HFFc6 (cell line): ENCODE measurements around the gene MRPS27. TPM values are rescaled to one million over a fixed set of nuclear protein-coding genes. Genes with fewer than 3 reads are reported as not detected.

Source experiments
- DNase-seq: peaks from one replicate; pipeline ENCODE4 v3.0.0-alpha.2; 2018
- H3K27ac Mint-ChIP-seq: 2 replicates; pipeline ENCODE4 v1.8.0; 2020; ENCODE audit warnings: mild to moderate bottlenecking, mixed read lengths
- H3K27me3 Mint-ChIP-seq: 2 replicates; pipeline ENCODE4 v1.8.0; 2021; ENCODE audit warnings: mild to moderate bottlenecking, moderate library complexity, mixed read lengths; ENCODE audit not compliant: insufficient read depth
- H3K36me3 Mint-ChIP-seq: 2 replicates; pipeline ENCODE4 v1.8.0; 2021; ENCODE audit warnings: low read depth, mixed read lengths
- H3K4me1 Mint-ChIP-seq: 2 replicates; pipeline ENCODE4 v1.8.0; 2020; ENCODE audit warnings: low read depth, mixed read lengths
- H3K4me3 Mint-ChIP-seq: 2 replicates; pipeline ENCODE4 v1.8.0; 2020; ENCODE audit warnings: mild to moderate bottlenecking, moderate library complexity, mixed read lengths
- H3K9me3 Mint-ChIP-seq: 2 replicates; pipeline ENCODE4 v1.8.0; 2020; ENCODE audit warnings: mild to moderate bottlenecking, mixed read lengths
- total RNA-seq, 6 experiments: library from RNA; stranded (reverse); fragmentation: NEBNext Ultra II Directional; extraction: Animal tissue kit (Norgen Biotek cat#: 25700); gene quantifications; 2 replicates in 1 of 6; 3 replicates in 5 of 6; pipeline ENCODE4 v1.2.3, GENCODE V29; 2021
- TF ChIP-seq, protein P1 (sequence below): fragments of 200-600 bp; sonication (generic); IDR thresholded peaks from 2 replicates; pipeline ENCODE4 v1.5.0; 2021; ENCODE audit warnings: antibody characterized with exemption, mild to moderate bottlenecking

Gene MRPS27
- total RNA-seq, 6 experiments from 2014 or later: 46.1 to 74.1 (median 57.9) TPM

DNA sequence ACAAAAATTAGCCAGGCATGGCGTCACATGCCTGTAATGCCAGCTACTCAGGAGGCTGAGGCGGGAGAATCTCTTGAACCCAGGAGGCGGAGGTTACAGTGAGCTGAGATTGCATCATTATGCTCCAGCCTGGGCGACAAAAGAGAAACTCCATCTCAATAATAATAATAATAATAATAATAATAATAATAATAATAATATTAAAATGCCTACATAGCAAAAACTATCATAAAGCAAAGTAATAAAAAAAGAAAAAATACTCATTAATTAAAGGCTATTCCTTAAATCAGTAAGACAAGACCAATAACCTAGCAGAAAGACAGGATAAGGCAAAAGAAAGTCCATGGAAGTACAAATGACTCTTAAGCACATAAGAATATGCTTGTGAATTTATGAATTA lies 50.0 kb downstream of the MRPS27 start:
- TF ChIP-seq, protein P1, sequence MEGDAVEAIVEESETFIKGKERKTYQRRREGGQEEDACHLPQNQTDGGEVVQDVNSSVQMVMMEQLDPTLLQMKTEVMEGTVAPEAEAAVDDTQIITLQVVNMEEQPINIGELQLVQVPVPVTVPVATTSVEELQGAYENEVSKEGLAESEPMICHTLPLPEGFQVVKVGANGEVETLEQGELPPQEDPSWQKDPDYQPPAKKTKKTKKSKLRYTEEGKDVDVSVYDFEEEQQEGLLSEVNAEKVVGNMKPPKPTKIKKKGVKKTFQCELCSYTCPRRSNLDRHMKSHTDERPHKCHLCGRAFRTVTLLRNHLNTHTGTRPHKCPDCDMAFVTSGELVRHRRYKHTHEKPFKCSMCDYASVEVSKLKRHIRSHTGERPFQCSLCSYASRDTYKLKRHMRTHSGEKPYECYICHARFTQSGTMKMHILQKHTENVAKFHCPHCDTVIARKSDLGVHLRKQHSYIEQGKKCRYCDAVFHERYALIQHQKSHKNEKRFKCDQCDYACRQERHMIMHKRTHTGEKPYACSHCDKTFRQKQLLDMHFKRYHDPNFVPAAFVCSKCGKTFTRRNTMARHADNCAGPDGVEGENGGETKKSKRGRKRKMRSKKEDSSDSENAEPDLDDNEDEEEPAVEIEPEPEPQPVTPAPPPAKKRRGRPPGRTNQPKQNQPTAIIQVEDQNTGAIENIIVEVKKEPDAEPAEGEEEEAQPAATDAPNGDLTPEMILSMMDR: no peak
- no peaks in the 10 kb centered on the region for H3K36me3 Mint-ChIP-seq
- no peaks in the 10 kb centered on the region for H3K9me3 Mint-ChIP-seq
- no peaks in the 10 kb centered on the region; the same call in 1 of the 2 replicates for H3K27me3 Mint-ChIP-seq
- DNase-seq: no peak
- H3K4me3 Mint-ChIP-seq: no peak overlapping the region
- H3K27ac Mint-ChIP-seq: no peak overlapping the region
- H3K4me1 Mint-ChIP-seq: peaks cover 28% of the 10 kb centered on the region

DNA sequence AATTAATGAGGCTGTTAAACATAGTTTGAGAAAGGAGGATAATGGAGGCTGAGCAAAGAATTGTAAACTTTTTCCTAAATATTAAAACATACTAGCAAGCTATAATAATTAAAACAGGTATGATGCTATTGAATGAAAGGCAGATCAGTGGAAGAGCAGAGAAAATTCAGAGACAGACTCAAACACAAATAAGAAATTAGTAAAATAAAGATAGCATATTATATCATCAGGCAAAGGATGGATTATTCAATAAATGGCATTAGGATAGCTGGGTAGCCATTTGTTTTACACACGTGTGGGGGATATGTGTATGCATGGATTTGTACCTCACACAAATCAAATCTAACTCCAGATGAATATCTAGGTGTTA lies 50.6 kb downstream of the MRPS27 start:
- Mint-ChIP-seq H3K4me1 (peaks cover 28% of the 10 kb centered on the region), H3K27me3 (no peaks in the 10 kb centered on the region; the same call in 1 of the 2 replicates), H3K36me3 (no peaks in the 10 kb centered on the region), H3K27ac (no peak overlapping the region), H3K4me3 (no peak overlapping the region), H3K9me3 (no peaks in the 10 kb centered on the region)
- TF ChIP-seq, protein P1: peak; percentile 64
- no peak for DNase-seq

DNA sequence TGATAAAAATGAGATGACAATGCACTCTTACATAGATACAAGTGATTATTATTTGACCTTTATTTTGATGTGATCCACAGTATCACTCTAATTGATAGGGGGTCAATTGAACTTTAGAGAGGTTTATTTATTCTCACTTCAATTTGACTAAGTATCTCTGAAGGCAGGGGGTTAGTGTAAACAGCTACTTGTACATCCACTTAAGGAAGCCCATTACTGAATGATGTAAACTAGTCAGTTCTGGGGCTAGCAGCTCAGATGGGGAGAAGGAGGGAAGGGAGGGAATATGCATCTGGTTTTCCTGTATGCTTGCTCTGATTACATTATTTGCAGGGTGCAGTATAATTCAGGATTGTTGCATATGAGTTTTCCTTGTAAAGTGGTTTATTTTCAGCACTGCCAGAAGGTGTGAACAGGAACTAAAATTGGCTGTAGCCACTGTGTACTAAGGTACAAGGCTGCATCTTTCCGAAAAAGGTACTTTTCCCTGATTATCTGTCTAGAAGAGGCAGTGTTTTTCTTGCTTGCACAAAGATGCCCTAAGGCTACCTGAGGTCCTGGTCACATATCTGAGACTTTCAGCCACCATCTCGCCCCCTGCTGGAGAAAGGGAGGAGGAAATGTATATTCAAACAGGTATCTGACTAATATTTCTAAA lies 51.2 kb downstream of the MRPS27 start:
- H3K27me3 Mint-ChIP-seq: no peaks in the 10 kb centered on the region; the same call in 1 of the 2 replicates
- no peaks in the 10 kb centered on the region for H3K36me3 Mint-ChIP-seq
- H3K27ac Mint-ChIP-seq: no peak overlapping the region
- no peaks in the 10 kb centered on the region for H3K9me3 Mint-ChIP-seq
- TF ChIP-seq, protein P1: peak; percentile 94
- DNase-seq: peak; percentile 61
- H3K4me3 Mint-ChIP-seq: no peak overlapping the region
- peaks cover 28% of the 10 kb centered on the region for H3K4me1 Mint-ChIP-seq

DNA sequence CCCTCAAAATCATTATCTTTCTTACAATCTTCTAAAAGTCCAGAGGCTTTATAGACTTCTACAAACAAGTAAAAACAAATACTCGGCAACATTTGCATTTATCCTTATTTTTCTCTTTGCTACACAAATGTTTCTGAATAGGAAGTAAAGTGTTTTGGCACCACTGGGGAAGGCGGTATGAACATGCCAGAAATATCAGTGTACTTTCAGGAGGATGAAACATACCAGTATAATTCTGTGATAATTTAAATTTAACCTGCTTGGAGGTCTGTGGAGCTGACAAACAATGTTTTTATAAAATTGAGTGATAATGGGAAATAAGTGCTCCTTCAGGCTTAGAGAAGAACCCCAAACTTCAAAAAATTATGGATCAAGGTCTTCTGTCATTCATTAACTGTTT lies 51.8 kb downstream of the MRPS27 start:
- Mint-ChIP-seq H3K27ac (no peak overlapping the region), H3K36me3 (no peaks in the 10 kb centered on the region), H3K9me3 (no peaks in the 10 kb centered on the region), H3K27me3 (no peaks in the 10 kb centered on the region; the same call in 1 of the 2 replicates), H3K4me3 (no peak overlapping the region), H3K4me1 (peaks cover 28% of the 10 kb centered on the region)
- no peak for DNase-seq
- TF ChIP-seq, protein P1: no peak

DNA sequence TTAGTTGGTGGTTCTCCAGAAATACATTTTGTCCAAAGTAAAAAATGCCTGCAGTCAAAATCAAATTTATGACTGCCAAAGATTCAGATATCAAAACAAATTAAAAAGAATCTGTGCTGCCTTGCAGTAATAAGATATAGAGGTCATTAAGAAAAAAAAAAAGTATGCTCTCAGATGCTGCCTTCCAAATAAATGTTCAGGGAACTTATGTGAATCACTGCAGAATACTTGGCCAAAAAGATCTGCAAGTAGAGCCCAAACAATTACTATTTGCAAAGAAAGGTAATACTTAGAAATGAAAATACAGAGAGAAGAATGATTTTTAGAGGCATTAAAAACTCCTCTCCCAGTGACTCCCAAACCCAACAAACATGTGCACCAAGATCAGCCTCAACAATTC lies 52.4 kb downstream of the MRPS27 start:
- no peak for DNase-seq
- Mint-ChIP-seq H3K4me3 (no peak overlapping the region), H3K4me1 (peaks cover 28% of the 10 kb centered on the region), H3K36me3 (no peaks in the 10 kb centered on the region), H3K9me3 (no peaks in the 10 kb centered on the region), H3K27me3 (no peaks in the 10 kb centered on the region; the same call in 1 of the 2 replicates), H3K27ac (no peak overlapping the region)
- TF ChIP-seq, protein P1: no peak
